Measurements from ENCODE around the gene CEP295NL. TPM values are rescaled to one million over a fixed set of nuclear protein-coding genes. Genes with fewer than 3 reads are reported as not detected.

The CEP295NL gene
- total and polyA plus RNA-seq, 2 of the 13 experiments (the other 11 are each of a cell fraction or from before 2014, with no cell fraction given) = not detected

DNA sequence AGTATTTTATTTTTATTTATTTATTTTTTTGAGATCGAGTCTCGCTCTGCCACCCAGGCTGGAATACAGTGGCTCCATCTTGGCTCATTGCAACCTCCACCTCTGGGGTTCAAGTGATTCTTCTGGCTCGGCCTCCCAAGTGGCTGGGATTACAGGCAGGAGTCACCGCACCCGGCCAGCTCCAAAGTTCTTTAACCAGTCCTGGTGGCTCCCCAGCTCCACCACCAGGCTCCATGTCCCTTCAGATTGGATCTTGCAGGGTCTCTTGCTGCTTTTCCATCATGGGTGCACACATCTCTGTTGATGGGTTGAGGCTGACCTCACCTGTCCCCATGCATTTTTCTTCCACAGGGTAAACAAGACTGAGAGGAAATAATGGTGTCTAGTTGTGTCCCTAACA is 54.0 kb downstream of the CEP295NL start (continued):
- TF ChIP-seq THAP8 (CRISPR knock-in tag; IDR thresholded peaks at IDR 0.05; ENCODE audit: borderline replicate concordance) (no peak), TAF1 (CRISPR knock-in tag; IDR thresholded peaks at IDR 0.05) (no peak), ZNF234 (CRISPR knock-in tag; conservative IDR thresholded peaks at IDR 0.05) (no peak), KLF11 (CRISPR knock-in tag; IDR thresholded peaks at IDR 0.05) (no peak), CBFB (CRISPR knock-in tag; IDR thresholded peaks at IDR 0.05) (no peak), CCAR2 (optimal IDR thresholded peaks at IDR 0.05; ENCODE audit: low read depth, low read length) (no peak), ZSCAN12 (CRISPR knock-in tag; IDR thresholded peaks at IDR 0.05) (no peak), ZNF570 (CRISPR knock-in tag; IDR thresholded peaks at IDR 0.05; ENCODE audit: borderline replicate concordance) (no peak), LBX2 (CRISPR knock-in tag; IDR thresholded peaks at IDR 0.05; ENCODE audit: borderline replicate concordance) (no peak)
- TF ChIP-seq, protein P1, sequence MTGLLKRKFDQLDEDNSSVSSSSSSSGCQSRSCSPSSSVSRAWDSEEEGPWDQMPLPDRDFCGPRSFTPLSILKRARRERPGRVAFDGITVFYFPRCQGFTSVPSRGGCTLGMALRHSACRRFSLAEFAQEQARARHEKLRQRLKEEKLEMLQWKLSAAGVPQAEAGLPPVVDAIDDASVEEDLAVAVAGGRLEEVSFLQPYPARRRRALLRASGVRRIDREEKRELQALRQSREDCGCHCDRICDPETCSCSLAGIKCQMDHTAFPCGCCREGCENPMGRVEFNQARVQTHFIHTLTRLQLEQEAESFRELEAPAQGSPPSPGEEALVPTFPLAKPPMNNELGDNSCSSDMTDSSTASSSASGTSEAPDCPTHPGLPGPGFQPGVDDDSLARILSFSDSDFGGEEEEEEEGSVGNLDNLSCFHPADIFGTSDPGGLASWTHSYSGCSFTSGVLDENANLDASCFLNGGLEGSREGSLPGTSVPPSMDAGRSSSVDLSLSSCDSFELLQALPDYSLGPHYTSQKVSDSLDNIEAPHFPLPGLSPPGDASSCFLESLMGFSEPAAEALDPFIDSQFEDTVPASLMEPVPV (CRISPR knock-in tag; IDR thresholded peaks at IDR 0.05) = no peak

DNA sequence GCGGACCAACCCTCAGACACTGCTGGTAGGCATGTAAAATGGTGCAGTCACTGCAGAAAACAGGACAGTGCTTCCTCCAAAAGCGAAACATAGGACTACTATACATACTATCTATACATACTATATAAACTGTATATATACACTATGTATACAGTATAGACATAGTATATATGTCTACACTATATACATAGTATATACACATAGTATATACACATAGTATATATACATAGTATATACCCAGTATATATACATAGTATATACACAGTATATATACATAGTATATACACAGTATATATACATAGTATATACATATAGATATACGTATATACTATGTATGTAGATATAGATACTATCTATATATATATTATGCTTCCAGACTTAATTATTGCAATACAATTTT is 55.9 kb downstream of the CEP295NL start:
- in situ Hi-C loops (cut with HindIII; ENCODE audit: extremely low pct_ligation_motif_present, low pct_unique_long_range_greater_than_20kb) = no loop called here
- no peak overlapping the region for H3K4me2 ChIP-seq (ENCODE audit: low read depth, low read length)

More for the DNA sequence above, 55.9 kb downstream of the CEP295NL start:
- TF ChIP-seq, protein P2, sequence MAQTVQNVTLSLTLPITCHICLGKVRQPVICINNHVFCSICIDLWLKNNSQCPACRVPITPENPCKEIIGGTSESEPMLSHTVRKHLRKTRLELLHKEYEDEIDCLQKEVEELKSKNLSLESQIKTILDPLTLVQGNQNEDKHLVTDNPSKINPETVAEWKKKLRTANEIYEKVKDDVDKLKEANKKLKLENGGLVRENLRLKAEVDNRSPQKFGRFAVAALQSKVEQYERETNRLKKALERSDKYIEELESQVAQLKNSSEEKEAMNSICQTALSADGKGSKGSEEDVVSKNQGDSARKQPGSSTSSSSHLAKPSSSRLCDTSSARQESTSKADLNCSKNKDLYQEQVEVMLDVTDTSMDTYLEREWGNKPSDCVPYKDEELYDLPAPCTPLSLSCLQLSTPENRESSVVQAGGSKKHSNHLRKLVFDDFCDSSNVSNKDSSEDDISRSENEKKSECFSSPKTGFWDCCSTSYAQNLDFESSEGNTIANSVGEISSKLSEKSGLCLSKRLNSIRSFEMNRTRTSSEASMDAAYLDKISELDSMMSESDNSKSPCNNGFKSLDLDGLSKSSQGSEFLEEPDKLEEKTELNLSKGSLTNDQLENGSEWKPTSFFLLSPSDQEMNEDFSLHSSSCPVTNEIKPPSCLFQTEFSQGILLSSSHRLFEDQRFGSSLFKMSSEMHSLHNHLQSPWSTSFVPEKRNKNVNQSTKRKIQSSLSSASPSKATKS (CRISPR knock-in tag; IDR thresholded peaks at IDR 0.05) = no peak
- no peak for TF ChIP-seq TCF7 (IDR thresholded peaks at IDR 0.05; ENCODE audit: low read depth)
- TF ChIP-seq, protein P3, sequence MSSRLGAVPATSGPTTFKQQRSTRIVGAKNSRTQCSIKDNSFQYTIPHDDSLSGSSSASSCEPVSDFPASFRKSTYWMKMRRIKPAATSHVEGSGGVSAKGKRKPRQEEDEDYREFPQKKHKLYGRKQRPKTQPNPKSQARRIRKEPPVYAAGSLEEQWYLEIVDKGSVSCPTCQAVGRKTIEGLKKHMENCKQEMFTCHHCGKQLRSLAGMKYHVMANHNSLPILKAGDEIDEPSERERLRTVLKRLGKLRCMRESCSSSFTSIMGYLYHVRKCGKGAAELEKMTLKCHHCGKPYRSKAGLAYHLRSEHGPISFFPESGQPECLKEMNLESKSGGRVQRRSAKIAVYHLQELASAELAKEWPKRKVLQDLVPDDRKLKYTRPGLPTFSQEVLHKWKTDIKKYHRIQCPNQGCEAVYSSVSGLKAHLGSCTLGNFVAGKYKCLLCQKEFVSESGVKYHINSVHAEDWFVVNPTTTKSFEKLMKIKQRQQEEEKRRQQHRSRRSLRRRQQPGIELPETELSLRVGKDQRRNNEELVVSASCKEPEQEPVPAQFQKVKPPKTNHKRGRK (CRISPR knock-in tag; IDR thresholded peaks at IDR 0.05) = no peak
- TF ChIP-seq ZFP90 (CRISPR knock-in tag; IDR thresholded peaks at IDR 0.05; ENCODE audit: borderline replicate concordance) = no peak
- no peak for TF ChIP-seq ZSCAN30 (CRISPR knock-in tag; IDR thresholded peaks at IDR 0.05)
- TF ChIP-seq HNRNPH1 (optimal IDR thresholded peaks at IDR 0.05; ENCODE audit: low read depth, low read length) = no peak
- TF ChIP-seq ZBTB26 (CRISPR knock-in tag; IDR thresholded peaks at IDR 0.05; ENCODE audit: borderline replicate concordance) = no peak
- Histone ChIP-seq H3K27ac (ENCODE audit: extremely low read length, insufficient read depth, low read length) (no peak overlapping the region), H3K4me3 (replicated peaks in 1 of 3; ENCODE audit: insufficient read depth in 1 of 3, low read depth in 2 of 3, low read length in 3 of 3) (no peak overlapping the region), H3K4me1 (ENCODE audit: insufficient read depth, low read length) (peaks cover 29% of the 10 kb centered on the region), H3K27me3 (ENCODE audit: control insufficient read depth in 1 of 2, insufficient read depth in 2 of 2, low read length in 2 of 2) (no peaks in the 10 kb centered on the region), H4K20me1 (ENCODE audit: insufficient read depth, low read length) (no peaks in the 10 kb centered on the region), H3K36me3 (replicated peaks in 1 of 2; ENCODE audit: control insufficient read depth in 1 of 2, insufficient read depth in 2 of 2, low read length in 2 of 2) (no peaks in the 10 kb centered on the region), H3K79me2 (ENCODE audit: insufficient read depth, low read length) (no peaks in the 10 kb centered on the region), H3K9me3 (ENCODE audit: low read length) (no peaks in the 10 kb centered on the region), H2AFZ (ENCODE audit: low read length) (no peak overlapping the region), H3K9ac (ENCODE audit: insufficient read depth, low read depth, low read length) (no peak overlapping the region)
- WGBS (ENCODE audit: low lambda C conversion rate) = 91% methylated on average over 3 of the region's 3 CpGs
- CTCF ChIA-PET (ENCODE audit: low intra/inter-chr PET ratio, low total read pairs) = no interaction called here
- FAIRE-seq = no peak
- no TSS peak for BruUV-seq (replicated peaks)
- POLR2A ChIA-PET = no interaction called here
- ATAC-seq = no peak
- DNase-seq (ENCODE audit: low spot score) = no peak
- intact Hi-C loops (cut with micrococcal nuclease; ENCODE audit: unreplicated experiment) = no loop called here

Measured in HepG2 (cell line).